HepG2 (cell line): ENCODE measurements around the gene COLGALT1. TPM values are rescaled to one million over a fixed set of nuclear protein-coding genes. Genes with fewer than 3 reads are reported as not detected.

ENCODE experiments used
- BORCS8-MEF2B ChIP-seq: sonication (generic); formaldehyde crosslinking; IDR thresholded peaks from 2 replicates; pipeline ENCODE4 v1.8.0; 2022; ENCODE audit warnings: mild to moderate bottlenecking, missing genetic modification reagents
- GLI4 ChIP-seq: sonication (generic); formaldehyde crosslinking; IDR thresholded peaks from 2 replicates; pipeline ENCODE4 v1.5.1; 2020; ENCODE audit warnings: missing genetic modification reagents, mild to moderate bottlenecking, moderate library complexity, borderline replicate concordance
- HNRNPK ChIP-seq: fragments of 200-400 bp; formaldehyde crosslinking; IDR thresholded peaks from 2 replicates; pipeline ENCODE4 v1.6.1; 2018; ENCODE audit warnings: low read length, low read depth, moderate library complexity, mild to moderate bottlenecking; ENCODE audit not compliant: poor library complexity, severe bottlenecking
- ISL2 ChIP-seq: sonication (generic); formaldehyde crosslinking; IDR thresholded peaks from 2 replicates; pipeline ENCODE4 v1.5.0; 2020; ENCODE audit warnings: missing genetic modification reagents
- KDM5B ChIP-seq: sonication (generic); formaldehyde crosslinking; IDR thresholded peaks from 2 replicates; pipeline ENCODE4 v1.4.0; 2020; ENCODE audit warnings: missing genetic modification reagents, mild to moderate bottlenecking, borderline replicate concordance
- KLF6 ChIP-seq: IDR thresholded peaks from 2 replicates; pipeline ENCODE4 v1.8.0; 2016; ENCODE audit warnings: missing biosample characterization, missing genetic modification reagents
- ZFP36L2 ChIP-seq: sonication (generic); formaldehyde crosslinking; IDR thresholded peaks from 2 replicates; pipeline ENCODE4 v1.4.0; 2020; ENCODE audit warnings: missing genetic modification reagents
- ZFP37 ChIP-seq: sonication (generic); formaldehyde crosslinking; IDR thresholded peaks from 2 replicates; pipeline ENCODE4 v1.4.0; 2020; ENCODE audit warnings: missing genetic modification reagents, borderline replicate concordance
- ZNF768 ChIP-seq: sonication (generic); formaldehyde crosslinking; IDR thresholded peaks from 2 replicates; pipeline ENCODE4 v1.4.0; 2020; ENCODE audit warnings: missing genetic modification reagents
- ZNF772 ChIP-seq: sonication (generic); formaldehyde crosslinking; IDR thresholded peaks from 2 replicates; pipeline ENCODE4 v1.5.0; 2020; ENCODE audit warnings: mild to moderate bottlenecking, missing genetic modification reagents
- ZNF777 ChIP-seq: sonication (generic); formaldehyde crosslinking; IDR thresholded peaks from 2 replicates; pipeline ENCODE4 v1.4.0; 2020; ENCODE audit warnings: missing genetic modification reagents
- ZNF879 ChIP-seq: sonication (generic); formaldehyde crosslinking; IDR thresholded peaks from 2 replicates; pipeline ENCODE4 v1.8.1; 2023; ENCODE audit warnings: missing genetic modification reagents
- ZSCAN9 ChIP-seq: IDR thresholded peaks from 2 replicates; pipeline ENCODE4 v1.6.1; 2016; ENCODE audit warnings: borderline replicate concordance
- polyA plus RNA-seq, 8 experiments: library from polyadenylated mRNA; depleted of rRNA in 3 of 8; stranded (reverse) in 7 of 8; unstranded in 1 of 8; fragments of >200 nt; fragmentation: Illumina TruSeq in 4 of 8; extraction: Trizol in 4 of 8; gene quantifications; 2 replicates each; pipeline versions ENCODE4 v1.2.1 to v1.2.3, GENCODE V29; 2011 to 2016; ENCODE audit warnings: low read depth in 4 of 8, missing spikeins in 1 of 8, mixed read lengths in 1 of 8; ENCODE audit not compliant: insufficient read depth in 1 of 8
- total RNA-seq, 5 experiments: library from RNA; depleted of rRNA; stranded (reverse); fragments of >200 nt; fragmentation: Illumina TruSeq; extraction: Trizol; gene quantifications; 2 replicates each; pipeline ENCODE4 v1.2.3, GENCODE V29; 2016; ENCODE audit warnings: low read depth in 1 of 5
- TF ChIP-seq, protein P1 (sequence below): sonication (generic); formaldehyde crosslinking; IDR thresholded peaks from 2 replicates; pipeline ENCODE4 v1.8.0; 2022; ENCODE audit warnings: low read depth, missing genetic modification reagents
- TF ChIP-seq, protein P2 (sequence below): IDR thresholded peaks from 2 replicates; pipeline ENCODE4 v1.6.1; 2012; ENCODE audit warnings: low read length, improper control_type of control experiment
- TF ChIP-seq, protein P3 (sequence below): sonication (generic); formaldehyde crosslinking; IDR thresholded peaks from 2 replicates; pipeline ENCODE4 v1.9.0; 2021; ENCODE audit warnings: missing genetic modification reagents, borderline replicate concordance
- TF ChIP-seq, protein P4 (sequence below): sonication (generic); formaldehyde crosslinking; IDR thresholded peaks from 2 replicates; pipeline ENCODE4 v1.8.1; 2023; ENCODE audit warnings: mild to moderate bottlenecking, missing genetic modification reagents
- TF ChIP-seq, protein P5 (sequence below): sonication (generic); formaldehyde crosslinking; IDR thresholded peaks from 2 replicates; pipeline ENCODE4 v1.4.0; 2020; ENCODE audit warnings: mild to moderate bottlenecking, missing genetic modification reagents

COLGALT1 gene
- total and polyA plus RNA-seq, 2 of the 13 experiments (the other 11 are each of a cell fraction or from before 2014, with no cell fraction given): 58.0 to 211 TPM

DNA sequence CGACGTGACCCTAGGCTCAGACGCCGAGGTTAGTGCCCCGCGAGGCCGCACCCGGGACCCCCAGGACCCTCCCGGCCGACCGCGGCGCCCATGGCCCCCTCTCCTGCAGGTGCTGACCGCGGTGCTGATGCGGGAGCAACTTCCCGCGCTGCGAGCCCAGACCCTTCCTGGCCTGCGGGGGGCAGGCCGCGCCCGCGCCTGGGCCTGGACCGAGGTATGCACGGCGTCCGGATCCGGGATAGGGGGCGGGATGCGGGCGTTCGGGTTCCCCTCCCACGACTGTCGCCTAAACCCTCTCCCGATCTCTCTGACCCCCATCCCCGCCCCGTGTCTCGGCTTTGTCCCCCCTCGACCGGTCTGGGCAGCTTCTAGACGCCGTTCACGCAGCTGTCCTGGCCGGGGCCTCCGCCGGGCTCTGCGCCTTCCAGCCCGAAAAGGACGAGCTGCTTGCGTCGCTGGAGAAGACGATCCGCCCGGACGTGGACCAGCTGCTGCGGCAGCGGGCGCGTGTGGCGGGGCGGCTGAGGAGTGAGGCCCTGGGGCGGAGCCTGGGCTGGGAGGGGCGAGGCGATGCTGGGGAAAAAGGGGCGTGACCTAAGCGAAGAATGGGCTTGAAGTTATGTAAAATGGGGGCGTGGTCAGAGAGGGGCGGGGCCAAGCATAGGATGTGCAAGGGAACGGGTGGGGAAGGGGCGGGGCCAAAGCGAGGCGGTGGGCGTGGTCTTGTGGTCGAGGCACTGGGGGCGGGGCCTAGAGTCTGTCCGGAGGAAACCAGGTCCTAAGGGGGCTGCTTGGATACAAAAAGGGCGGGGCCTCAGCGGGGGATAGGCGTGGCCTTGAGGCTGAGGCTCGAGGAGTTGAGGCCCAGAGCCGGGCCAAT lies 16.0 kb upstream of the COLGALT1 start (continued):
- TF ChIP-seq, protein P1, sequence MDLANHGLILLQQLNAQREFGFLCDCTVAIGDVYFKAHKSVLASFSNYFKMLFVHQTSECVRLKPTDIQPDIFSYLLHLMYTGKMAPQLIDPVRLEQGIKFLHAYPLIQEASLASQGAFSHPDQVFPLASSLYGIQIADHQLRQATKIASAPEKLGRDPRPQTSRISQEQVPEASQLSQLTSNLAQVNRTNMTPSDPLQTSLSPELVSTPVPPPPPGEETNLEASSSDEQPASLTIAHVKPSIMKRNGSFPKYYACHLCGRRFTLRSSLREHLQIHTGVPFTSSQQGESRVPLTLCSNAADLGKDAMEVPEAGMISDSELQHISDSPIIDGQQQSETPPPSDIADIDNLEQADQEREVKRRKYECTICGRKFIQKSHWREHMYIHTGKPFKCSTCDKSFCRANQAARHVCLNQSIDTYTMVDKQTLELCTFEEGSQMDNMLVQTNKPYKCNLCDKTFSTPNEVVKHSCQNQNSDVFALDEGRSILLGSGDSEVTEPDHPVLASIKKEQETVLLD: peak; percentile 69; the same call in 1 of the 2 replicates
- TF ChIP-seq, protein P2, sequence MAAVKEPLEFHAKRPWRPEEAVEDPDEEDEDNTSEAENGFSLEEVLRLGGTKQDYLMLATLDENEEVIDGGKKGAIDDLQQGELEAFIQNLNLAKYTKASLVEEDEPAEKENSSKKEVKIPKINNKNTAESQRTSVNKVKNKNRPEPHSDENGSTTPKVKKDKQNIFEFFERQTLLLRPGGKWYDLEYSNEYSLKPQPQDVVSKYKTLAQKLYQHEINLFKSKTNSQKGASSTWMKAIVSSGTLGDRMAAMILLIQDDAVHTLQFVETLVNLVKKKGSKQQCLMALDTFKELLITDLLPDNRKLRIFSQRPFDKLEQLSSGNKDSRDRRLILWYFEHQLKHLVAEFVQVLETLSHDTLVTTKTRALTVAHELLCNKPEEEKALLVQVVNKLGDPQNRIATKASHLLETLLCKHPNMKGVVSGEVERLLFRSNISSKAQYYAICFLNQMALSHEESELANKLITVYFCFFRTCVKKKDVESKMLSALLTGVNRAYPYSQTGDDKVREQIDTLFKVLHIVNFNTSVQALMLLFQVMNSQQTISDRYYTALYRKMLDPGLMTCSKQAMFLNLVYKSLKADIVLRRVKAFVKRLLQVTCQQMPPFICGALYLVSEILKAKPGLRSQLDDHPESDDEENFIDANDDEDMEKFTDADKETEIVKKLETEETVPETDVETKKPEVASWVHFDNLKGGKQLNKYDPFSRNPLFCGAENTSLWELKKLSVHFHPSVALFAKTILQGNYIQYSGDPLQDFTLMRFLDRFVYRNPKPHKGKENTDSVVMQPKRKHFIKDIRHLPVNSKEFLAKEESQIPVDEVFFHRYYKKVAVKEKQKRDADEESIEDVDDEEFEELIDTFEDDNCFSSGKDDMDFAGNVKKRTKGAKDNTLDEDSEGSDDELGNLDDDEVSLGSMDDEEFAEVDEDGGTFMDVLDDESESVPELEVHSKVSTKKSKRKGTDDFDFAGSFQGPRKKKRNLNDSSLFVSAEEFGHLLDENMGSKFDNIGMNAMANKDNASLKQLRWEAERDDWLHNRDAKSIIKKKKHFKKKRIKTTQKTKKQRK: no peak
- TF ChIP-seq GLI4 (CRISPR knock-in tag): no peak; the same call in 1 of the 2 replicates
- TF ChIP-seq KLF6 (CRISPR knock-in tag): no peak
- peak; percentile 94 for TF ChIP-seq HNRNPK
- TF ChIP-seq, protein P3, sequence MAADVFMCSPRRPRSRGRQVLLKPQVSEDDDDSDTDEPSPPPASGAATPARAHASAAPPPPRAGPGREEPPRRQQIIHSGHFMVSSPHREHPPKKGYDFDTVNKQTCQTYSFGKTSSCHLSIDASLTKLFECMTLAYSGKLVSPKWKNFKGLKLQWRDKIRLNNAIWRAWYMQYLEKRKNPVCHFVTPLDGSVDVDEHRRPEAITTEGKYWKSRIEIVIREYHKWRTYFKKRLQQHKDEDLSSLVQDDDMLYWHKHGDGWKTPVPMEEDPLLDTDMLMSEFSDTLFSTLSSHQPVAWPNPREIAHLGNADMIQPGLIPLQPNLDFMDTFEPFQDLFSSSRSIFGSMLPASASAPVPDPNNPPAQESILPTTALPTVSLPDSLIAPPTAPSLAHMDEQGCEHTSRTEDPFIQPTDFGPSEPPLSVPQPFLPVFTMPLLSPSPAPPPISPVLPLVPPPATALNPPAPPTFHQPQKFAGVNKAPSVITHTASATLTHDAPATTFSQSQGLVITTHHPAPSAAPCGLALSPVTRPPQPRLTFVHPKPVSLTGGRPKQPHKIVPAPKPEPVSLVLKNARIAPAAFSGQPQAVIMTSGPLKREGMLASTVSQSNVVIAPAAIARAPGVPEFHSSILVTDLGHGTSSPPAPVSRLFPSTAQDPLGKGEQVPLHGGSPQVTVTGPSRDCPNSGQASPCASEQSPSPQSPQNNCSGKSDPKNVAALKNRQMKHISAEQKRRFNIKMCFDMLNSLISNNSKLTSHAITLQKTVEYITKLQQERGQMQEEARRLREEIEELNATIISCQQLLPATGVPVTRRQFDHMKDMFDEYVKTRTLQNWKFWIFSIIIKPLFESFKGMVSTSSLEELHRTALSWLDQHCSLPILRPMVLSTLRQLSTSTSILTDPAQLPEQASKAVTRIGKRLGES (CRISPR knock-in tag): no peak
- peak; percentile 73; the same call in 1 of the 2 replicates for TF ChIP-seq ZNF777 (CRISPR knock-in tag)
- peak; percentile 80; the same call in 1 of the 2 replicates for TF ChIP-seq ZNF879 (CRISPR knock-in tag)
- TF ChIP-seq ZNF772: no peak; the same call in 1 of the 2 replicates
- TF ChIP-seq, protein P4, sequence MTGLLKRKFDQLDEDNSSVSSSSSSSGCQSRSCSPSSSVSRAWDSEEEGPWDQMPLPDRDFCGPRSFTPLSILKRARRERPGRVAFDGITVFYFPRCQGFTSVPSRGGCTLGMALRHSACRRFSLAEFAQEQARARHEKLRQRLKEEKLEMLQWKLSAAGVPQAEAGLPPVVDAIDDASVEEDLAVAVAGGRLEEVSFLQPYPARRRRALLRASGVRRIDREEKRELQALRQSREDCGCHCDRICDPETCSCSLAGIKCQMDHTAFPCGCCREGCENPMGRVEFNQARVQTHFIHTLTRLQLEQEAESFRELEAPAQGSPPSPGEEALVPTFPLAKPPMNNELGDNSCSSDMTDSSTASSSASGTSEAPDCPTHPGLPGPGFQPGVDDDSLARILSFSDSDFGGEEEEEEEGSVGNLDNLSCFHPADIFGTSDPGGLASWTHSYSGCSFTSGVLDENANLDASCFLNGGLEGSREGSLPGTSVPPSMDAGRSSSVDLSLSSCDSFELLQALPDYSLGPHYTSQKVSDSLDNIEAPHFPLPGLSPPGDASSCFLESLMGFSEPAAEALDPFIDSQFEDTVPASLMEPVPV (CRISPR knock-in tag): peak; percentile 63
- peak; percentile 38; the same call in 1 of the 2 replicates for TF ChIP-seq KDM5B (CRISPR knock-in tag)
- TF ChIP-seq ZSCAN9 (CRISPR knock-in tag): 0 out of 2 replicates have a peak, but pooled peaks have one; percentile 19
- TF ChIP-seq ZFP36L2: peak; percentile 59; the same call in 1 of the 2 replicates
- TF ChIP-seq ISL2 (CRISPR knock-in tag): 0 out of 2 replicates have a peak, but pooled peaks have one; percentile 41
- no peak for TF ChIP-seq ZFP37 (CRISPR knock-in tag)
- TF ChIP-seq, protein P5, sequence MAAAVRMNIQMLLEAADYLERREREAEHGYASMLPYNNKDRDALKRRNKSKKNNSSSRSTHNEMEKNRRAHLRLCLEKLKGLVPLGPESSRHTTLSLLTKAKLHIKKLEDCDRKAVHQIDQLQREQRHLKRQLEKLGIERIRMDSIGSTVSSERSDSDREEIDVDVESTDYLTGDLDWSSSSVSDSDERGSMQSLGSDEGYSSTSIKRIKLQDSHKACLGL: peak; percentile 59; the same call in 1 of the 2 replicates
- peak; percentile 19; the same call in 1 of the 2 replicates for TF ChIP-seq ZNF768
- TF ChIP-seq BORCS8-MEF2B (CRISPR knock-in tag): peak; percentile 79; the same call in 1 of the 2 replicates
